K562 (cell line): Measurements from ENCODE around the gene LRP10. TPM values are rescaled to one million over a fixed set of nuclear protein-coding genes. Genes with fewer than 3 reads are reported as not detected.

Experiments
- ATF1 ChIP-seq, 2 experiments: fragments of 450-650 bp in 1 of 2; IDR thresholded peaks; 2 replicates each; pipeline ENCODE4 v1.6.1; 2016; ENCODE audit warnings: missing compliant biosample characterization in 1 of 2, missing genetic modification characterization in 1 of 2
- CHD2 ChIP-seq: IDR thresholded peaks from 2 replicates; pipeline ENCODE4 v1.6.1; 2011; ENCODE audit warnings: low read depth, low read length
- HMGN3 ChIP-seq: IDR thresholded peaks from 2 replicates; pipeline ENCODE4 v1.6.1; 2011; ENCODE audit warnings: borderline replicate concordance, low read depth, mild to moderate bottlenecking, mixed read lengths, low read length; ENCODE audit not compliant: insufficient read length; ENCODE audit errors: extremely low read depth
- IRF2 ChIP-seq: sonication (generic); formaldehyde crosslinking; IDR thresholded peaks from 2 replicates; pipeline ENCODE4 v1.8.1; 2022; ENCODE audit warnings: mild to moderate bottlenecking, missing genetic modification reagents
- JUND ChIP-seq, 2 experiments: IDR thresholded peaks; 2 replicates in 1 of 2; 3 replicates in 1 of 2; pipeline ENCODE4 v1.6.1; 2011; ENCODE audit warnings: borderline replicate concordance in 2 of 2, low read depth in 2 of 2, low read length in 2 of 2, improper control_type of control experiment in 1 of 2, missing biosample characterization in 1 of 2, missing genetic modification characterization in 1 of 2, missing genetic modification reagents in 1 of 2
- MAFK ChIP-seq: IDR thresholded peaks from 2 replicates; pipeline ENCODE4 v1.6.1; 2011; ENCODE audit warnings: low read length, improper control_type of control experiment
- MTA3 ChIP-seq: fragments of 450-650 bp; formaldehyde crosslinking; IDR thresholded peaks from 2 replicates; pipeline ENCODE4 v1.6.1; 2017; ENCODE audit warnings: mild to moderate bottlenecking, borderline replicate concordance
- NBN ChIP-seq: fragments of 450-650 bp; IDR thresholded peaks from 2 replicates; pipeline ENCODE4 v1.6.1; 2016; ENCODE audit warnings: low read depth, mild to moderate bottlenecking
- NFATC3 ChIP-seq: fragments of 450-650 bp; IDR thresholded peaks from 2 replicates; pipeline ENCODE4 v1.6.1; 2017; ENCODE audit warnings: mild to moderate bottlenecking
- NRF1 ChIP-seq, 2 experiments: fragments of 450-650 bp; IDR thresholded peaks in 1 of 2; conservative IDR thresholded peaks in 1 of 2; 2 replicates each; pipeline ENCODE4 v1.6.1; 2014; ENCODE audit warnings: mild to moderate bottlenecking in 2 of 2
- PHB2 ChIP-seq: fragments of 450-650 bp; IDR thresholded peaks from 2 replicates; pipeline ENCODE4 v1.6.1; 2017; ENCODE audit warnings: low read depth
- PRPF4 ChIP-seq: fragments of 200-400 bp; formaldehyde crosslinking; IDR thresholded peaks from one replicate; pipeline ENCODE4 v1.6.1; 2017; ENCODE audit warnings: low read length, low read depth, mild to moderate bottlenecking; ENCODE audit not compliant: insufficient read depth, poor library complexity, severe bottlenecking
- RNF2 ChIP-seq: sonication (generic); IDR thresholded peaks from 2 replicates; pipeline ENCODE4 v1.6.1; 2016
- TCFL5 ChIP-seq: fragments of 250-450 bp; sonication (Bioruptor Pico); conservative IDR thresholded peaks from 2 replicates; pipeline ENCODE4 v1.6.1; 2021; ENCODE audit warnings: mild to moderate bottlenecking, moderate library complexity, matching md5 sums
- U2AF2 ChIP-seq: fragments of 200-400 bp; formaldehyde crosslinking; optimal IDR thresholded peaks from 2 replicates; pipeline ENCODE3; 2017; ENCODE audit warnings: low read depth, mild to moderate bottlenecking, low read length
- ZBTB17 ChIP-seq: fragments of 450-650 bp; formaldehyde crosslinking; IDR thresholded peaks from 2 replicates; pipeline ENCODE4 v1.4.0; 2020; ENCODE audit warnings: mild to moderate bottlenecking
- ZFX ChIP-seq: sonication (generic); formaldehyde crosslinking; IDR thresholded peaks from 2 replicates; pipeline ENCODE4 v1.8.0; 2022; ENCODE audit warnings: mild to moderate bottlenecking, missing genetic modification reagents, moderate library complexity
- ZNF197 ChIP-seq: fragments of 200-800 bp; sonication (Bioruptor generic); IDR thresholded peaks from 2 replicates; pipeline ENCODE4 v1.6.1; 2016; ENCODE audit warnings: low read depth, missing genetic modification characterization, missing compliant biosample characterization
- ZNF75A ChIP-seq: fragments of 450-650 bp; formaldehyde crosslinking; IDR thresholded peaks from 2 replicates; pipeline ENCODE4 v1.4.0; 2020; ENCODE audit warnings: mild to moderate bottlenecking
- ZSCAN32 ChIP-seq: fragments of 450-650 bp; formaldehyde crosslinking; IDR thresholded peaks from 2 replicates; pipeline ENCODE4 v1.4.0; 2020; ENCODE audit warnings: mild to moderate bottlenecking, moderate library complexity
- polyA plus RNA-seq, 8 experiments: library from polyadenylated mRNA; depleted of rRNA in 4 of 8; stranded (reverse) in 5 of 8; unstranded in 3 of 8; fragments of >200 nt; fragmentation: Nextera tagmentation in 2 of 8; fragmentation: Illumina TruSeq in 1 of 8; extraction: Ambion mirVana in 2 of 8; extraction: Trizol in 1 of 8; gene quantifications; 2 replicates each; pipeline versions ENCODE4 v1.2.1 to v1.2.3, GENCODE V29; 2011 to 2014; ENCODE audit warnings: inconsistent platforms in 1 of 8, missing spikeins in 1 of 8
- total RNA-seq, 7 experiments: library from RNA; depleted of rRNA in 6 of 7; stranded (reverse); fragments of >200 nt in 6 of 7; fragmentation: Illumina TruSeq in 2 of 7; extraction: Trizol in 2 of 7; gene quantifications; 2 replicates each; pipeline versions ENCODE4 v1.2.1 to v1.2.3, GENCODE V29; 2011 to 2021; ENCODE audit warnings: low replicate concordance in 1 of 7
- TF ChIP-seq, protein P1 (sequence below): fragments of 450-650 bp; IDR thresholded peaks from 2 replicates; pipeline ENCODE4 v1.6.1; 2016; ENCODE audit warnings: mild to moderate bottlenecking
- TF ChIP-seq, protein P2 (sequence below): sonication (generic); formaldehyde crosslinking; IDR thresholded peaks from 2 replicates; pipeline ENCODE4 v1.8.0; 2022; ENCODE audit warnings: mild to moderate bottlenecking, low read depth, missing genetic modification reagents
- TF ChIP-seq, protein P3 (sequence below): sonication (generic); IDR thresholded peaks from 2 replicates; pipeline ENCODE4 v1.6.1; 2016
- TF ChIP-seq, protein P4 (sequence below): sonication (generic); formaldehyde crosslinking; IDR thresholded peaks from 2 replicates; pipeline ENCODE4 v1.9.0; 2022; ENCODE audit warnings: mild to moderate bottlenecking, missing genetic modification reagents

Gene LRP10
- total and polyA plus RNA-seq, 9 of the 15 experiments (the other 6 are each of a cell fraction or from before 2014, with no cell fraction given), result 1.3 to 45.5 (median 10.9) TPM

DNA sequence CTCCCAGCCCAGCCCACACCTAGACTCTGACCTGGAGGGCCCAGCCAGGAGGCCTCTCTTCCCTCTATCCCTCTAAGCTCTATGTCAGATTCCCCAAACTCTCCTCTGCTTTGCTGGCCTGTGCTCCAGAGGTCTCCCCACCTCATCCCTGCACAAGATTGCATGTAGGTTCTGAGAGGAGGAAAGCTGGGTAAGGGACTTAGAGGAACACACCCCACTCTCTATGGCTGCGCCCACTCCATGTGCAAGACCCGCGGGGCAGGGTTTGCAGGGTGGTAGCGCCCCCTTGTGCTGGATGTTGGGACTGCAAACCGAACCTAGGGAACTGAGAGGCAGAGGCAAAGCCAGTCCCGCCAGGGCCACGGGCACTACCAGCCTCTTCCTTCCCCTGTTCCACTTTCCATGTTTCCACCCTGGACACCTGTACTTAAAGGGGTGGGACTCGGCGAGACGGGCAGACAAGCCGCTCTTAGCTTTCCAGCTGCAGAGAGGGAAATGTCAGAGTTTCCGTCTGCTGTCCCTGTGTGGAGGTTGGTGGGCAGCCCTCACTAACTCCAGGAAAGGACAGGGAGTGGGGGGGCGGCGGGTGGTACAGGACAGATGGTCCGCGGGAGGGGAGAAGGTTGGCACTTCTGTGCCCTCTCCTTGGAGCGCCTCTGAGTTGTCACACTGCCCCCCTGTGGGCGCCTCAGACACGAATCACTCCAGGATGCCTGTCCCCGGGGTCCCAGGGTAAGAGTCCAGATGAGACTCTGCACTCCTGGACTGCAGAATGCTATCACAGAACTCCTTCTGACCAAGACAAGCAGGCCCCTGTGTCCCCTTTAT, 18.4 kb upstream of the LRP10 start (continued):
- TF ChIP-seq MTA3 (peak; percentile 87; the same call in 1 of the 2 replicates), ZBTB17 (CRISPR knock-in tag) (peak; percentile 28; the same call in 1 of the 2 replicates), ATF1 (CRISPR knock-in tag; IDR thresholded peaks at IDR 0.05) (no peak), ATF1 (tag; IDR thresholded peaks at IDR 0.05) (0 out of 2 replicates have a peak, but pooled peaks have one; percentile 35), IRF2 (CRISPR knock-in tag) (no peak), U2AF2 (no peak), HMGN3 (no peak), JUND (IDR thresholded peaks at IDR 0.05; ENCODE audit: borderline replicate concordance, low read depth, low read length) (no peak), JUND (tag; IDR thresholded peaks at IDR 0.05; ENCODE audit: borderline replicate concordance, low read depth, low read length) (peak; percentile 21; the same call in 2 of the 3 replicates), RNF2 (no peak), ZNF197 (CRISPR knock-in tag) (no peak), NRF1 (conservative IDR thresholded peaks at IDR 0.05 in 1 of 2, IDR thresholded peaks at IDR 0.05 in 1 of 2) (0 out of 4 replicates have a peak, but pooled peaks of 1 of the 2 experiments have one; percentile 34), ZNF75A (CRISPR knock-in tag) (no peak), NBN (no peak), MAFK (no peak; the same call in 1 of the 2 replicates), NFATC3 (no peak), TCFL5 (CRISPR knock-in tag) (no peak), ZFX (CRISPR knock-in tag) (peak; percentile 44; the same call in 1 of the 2 replicates), PHB2 (no peak), CHD2 (no peak), ZSCAN32 (CRISPR knock-in tag) (no peak), PRPF4 (no peak)
- TF ChIP-seq, protein P1, sequence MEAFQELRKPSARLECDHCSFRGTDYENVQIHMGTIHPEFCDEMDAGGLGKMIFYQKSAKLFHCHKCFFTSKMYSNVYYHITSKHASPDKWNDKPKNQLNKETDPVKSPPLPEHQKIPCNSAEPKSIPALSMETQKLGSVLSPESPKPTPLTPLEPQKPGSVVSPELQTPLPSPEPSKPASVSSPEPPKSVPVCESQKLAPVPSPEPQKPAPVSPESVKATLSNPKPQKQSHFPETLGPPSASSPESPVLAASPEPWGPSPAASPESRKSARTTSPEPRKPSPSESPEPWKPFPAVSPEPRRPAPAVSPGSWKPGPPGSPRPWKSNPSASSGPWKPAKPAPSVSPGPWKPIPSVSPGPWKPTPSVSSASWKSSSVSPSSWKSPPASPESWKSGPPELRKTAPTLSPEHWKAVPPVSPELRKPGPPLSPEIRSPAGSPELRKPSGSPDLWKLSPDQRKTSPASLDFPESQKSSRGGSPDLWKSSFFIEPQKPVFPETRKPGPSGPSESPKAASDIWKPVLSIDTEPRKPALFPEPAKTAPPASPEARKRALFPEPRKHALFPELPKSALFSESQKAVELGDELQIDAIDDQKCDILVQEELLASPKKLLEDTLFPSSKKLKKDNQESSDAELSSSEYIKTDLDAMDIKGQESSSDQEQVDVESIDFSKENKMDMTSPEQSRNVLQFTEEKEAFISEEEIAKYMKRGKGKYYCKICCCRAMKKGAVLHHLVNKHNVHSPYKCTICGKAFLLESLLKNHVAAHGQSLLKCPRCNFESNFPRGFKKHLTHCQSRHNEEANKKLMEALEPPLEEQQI, result no peak
- TF ChIP-seq, protein P2, sequence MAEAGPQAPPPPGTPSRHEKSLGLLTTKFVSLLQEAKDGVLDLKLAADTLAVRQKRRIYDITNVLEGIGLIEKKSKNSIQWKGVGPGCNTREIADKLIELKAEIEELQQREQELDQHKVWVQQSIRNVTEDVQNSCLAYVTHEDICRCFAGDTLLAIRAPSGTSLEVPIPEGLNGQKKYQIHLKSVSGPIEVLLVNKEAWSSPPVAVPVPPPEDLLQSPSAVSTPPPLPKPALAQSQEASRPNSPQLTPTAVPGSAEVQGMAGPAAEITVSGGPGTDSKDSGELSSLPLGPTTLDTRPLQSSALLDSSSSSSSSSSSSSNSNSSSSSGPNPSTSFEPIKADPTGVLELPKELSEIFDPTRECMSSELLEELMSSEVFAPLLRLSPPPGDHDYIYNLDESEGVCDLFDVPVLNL (CRISPR knock-in tag), result no peak
- TF ChIP-seq, protein P3, sequence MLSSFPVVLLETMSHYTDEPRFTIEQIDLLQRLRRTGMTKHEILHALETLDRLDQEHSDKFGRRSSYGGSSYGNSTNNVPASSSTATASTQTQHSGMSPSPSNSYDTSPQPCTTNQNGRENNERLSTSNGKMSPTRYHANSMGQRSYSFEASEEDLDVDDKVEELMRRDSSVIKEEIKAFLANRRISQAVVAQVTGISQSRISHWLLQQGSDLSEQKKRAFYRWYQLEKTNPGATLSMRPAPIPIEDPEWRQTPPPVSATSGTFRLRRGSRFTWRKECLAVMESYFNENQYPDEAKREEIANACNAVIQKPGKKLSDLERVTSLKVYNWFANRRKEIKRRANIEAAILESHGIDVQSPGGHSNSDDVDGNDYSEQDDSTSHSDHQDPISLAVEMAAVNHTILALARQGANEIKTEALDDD, result peak; percentile 16; the same call in 1 of the 2 replicates
- TF ChIP-seq, protein P4, sequence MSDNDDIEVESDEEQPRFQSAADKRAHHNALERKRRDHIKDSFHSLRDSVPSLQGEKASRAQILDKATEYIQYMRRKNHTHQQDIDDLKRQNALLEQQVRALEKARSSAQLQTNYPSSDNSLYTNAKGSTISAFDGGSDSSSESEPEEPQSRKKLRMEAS (CRISPR knock-in tag), result 0 out of 2 replicates have a peak, but pooled peaks have one; percentile 33
